CD4-positive, alpha-beta T cell (primary cell): ENCODE measurements around the gene ATG2B. TPM values are rescaled to one million over a fixed set of nuclear protein-coding genes. Genes with fewer than 3 reads are reported as not detected.

Experiments used
- ATAC-seq: fragments of 200-7000 bp; cut with Tn5 transposase; one replicate; pipeline ENCODE4 v1.10.0; 2022; ENCODE audit warnings: mild to moderate bottlenecking; ENCODE audit not compliant: poor library complexity
- CTCF ChIA-PET: fragments of 350-600 bp; sonication (Branson Sonifier 250); formaldehyde crosslinking; loops from one replicate; lab custom pipeline; 2021; ENCODE audit warnings: antibody characterized with exemption, inconsistent platforms; lab: Charles Lee
- POLR2A ChIA-PET: fragments of 350-600 bp; sonication (Branson Sonifier 250); formaldehyde crosslinking; loops from one replicate; lab custom pipeline; 2021; ENCODE audit warnings: antibody characterized with exemption, inconsistent platforms; lab: Charles Lee
- DNase-seq, 14 experiments: peaks; one replicate each; pipeline ENCODE4 v3.0.0-alpha.2; 2013 to 2020; ENCODE audit warnings: mixed read lengths in 2 of 14
- H3K27ac ChIP-seq, 2 donors: one replicate each; pipeline versions ENCODE4 v1.5.1 to v1.7.0; 2013; ENCODE audit warnings: low read length in 2 of 2, low read depth in 1 of 2, mild to moderate bottlenecking in 1 of 2
- H3K27me3 ChIP-seq, 2 experiments: 1 replicate in 1 of 2; 2 replicates in 1 of 2; pipeline versions ENCODE4 v1.6.1 to v1.7.0; 2013; ENCODE audit warnings: low read length in 2 of 2, control low read depth in 1 of 2, mild to moderate bottlenecking in 1 of 2, moderate library complexity in 1 of 2; ENCODE audit not compliant: insufficient read depth in 2 of 2, control insufficient read depth in 1 of 2
- H3K36me3 ChIP-seq: one replicate; pipeline ENCODE4 v1.6.1; 2013; ENCODE audit warnings: low read length, control low read depth; ENCODE audit not compliant: insufficient read depth
- H3K4me1 ChIP-seq: one replicate; pipeline ENCODE4 v1.6.1; 2013; ENCODE audit warnings: low read length, control low read depth; ENCODE audit not compliant: insufficient read depth
- H3K4me3 ChIP-seq: one replicate; pipeline ENCODE4 v1.5.1; 2013; ENCODE audit warnings: mild to moderate bottlenecking, low read length, moderate library complexity
- H3K9me3 ChIP-seq, 2 experiments: 1 replicate in 1 of 2; 2 replicates in 1 of 2; pipeline versions ENCODE4 v1.6.1 to v1.7.0; 2013; ENCODE audit warnings: low read length in 2 of 2, mild to moderate bottlenecking in 2 of 2, control low read depth in 1 of 2, moderate library complexity in 1 of 2; ENCODE audit not compliant: control insufficient read depth in 1 of 2, insufficient read depth in 1 of 2
- H3K27ac Mint-ChIP-seq: one replicate; pipeline ENCODE4 v1.8.0; 2020; ENCODE audit warnings: mixed read lengths
- H3K27me3 Mint-ChIP-seq: one replicate; pipeline ENCODE4 v1.8.0; 2021; ENCODE audit warnings: mixed read lengths
- H3K36me3 Mint-ChIP-seq: one replicate; pipeline ENCODE4 v1.8.0; 2021; ENCODE audit warnings: low read depth, mixed read lengths
- H3K4me1 Mint-ChIP-seq: one replicate; pipeline ENCODE4 v1.8.0; 2021; ENCODE audit warnings: low read depth, mixed read lengths
- H3K4me3 Mint-ChIP-seq: one replicate; pipeline ENCODE4 v1.8.0; 2020; ENCODE audit warnings: mild to moderate bottlenecking, mixed read lengths
- H3K9me3 Mint-ChIP-seq: one replicate; pipeline ENCODE4 v1.8.0; 2020; ENCODE audit warnings: mixed read lengths
- intact Hi-C, 2 experiments: fragments of 100-400 bp; cut with DNase I in 1 of 2; cut with micrococcal nuclease in 1 of 2; formaldehyde crosslinking; loops; one replicate each; pipeline versions ENCODE4 v1.15.1 to v1.9.0; 2023 to 2025; cut with DNase I, micrococcal nuclease
- total RNA-seq, 174 experiments: library from RNA in 2 of 174; stranded (reverse) in 2 of 174; gene quantifications; one replicate each; pipeline ENCODE4 v1.2.3 and lab custom pipeline; 2021 to 2026
- TF ChIP-seq, protein P1 (sequence below): fragments of 200-600 bp; IDR thresholded peaks from one replicate; pipeline ENCODE4 v1.8.0; 2022; ENCODE audit warnings: antibody characterized with exemption, mild to moderate bottlenecking

The ATG2B gene
- total RNA-seq, 2 experiments from 2014 or later: 20.1 to 20.2 TPM

DNA sequence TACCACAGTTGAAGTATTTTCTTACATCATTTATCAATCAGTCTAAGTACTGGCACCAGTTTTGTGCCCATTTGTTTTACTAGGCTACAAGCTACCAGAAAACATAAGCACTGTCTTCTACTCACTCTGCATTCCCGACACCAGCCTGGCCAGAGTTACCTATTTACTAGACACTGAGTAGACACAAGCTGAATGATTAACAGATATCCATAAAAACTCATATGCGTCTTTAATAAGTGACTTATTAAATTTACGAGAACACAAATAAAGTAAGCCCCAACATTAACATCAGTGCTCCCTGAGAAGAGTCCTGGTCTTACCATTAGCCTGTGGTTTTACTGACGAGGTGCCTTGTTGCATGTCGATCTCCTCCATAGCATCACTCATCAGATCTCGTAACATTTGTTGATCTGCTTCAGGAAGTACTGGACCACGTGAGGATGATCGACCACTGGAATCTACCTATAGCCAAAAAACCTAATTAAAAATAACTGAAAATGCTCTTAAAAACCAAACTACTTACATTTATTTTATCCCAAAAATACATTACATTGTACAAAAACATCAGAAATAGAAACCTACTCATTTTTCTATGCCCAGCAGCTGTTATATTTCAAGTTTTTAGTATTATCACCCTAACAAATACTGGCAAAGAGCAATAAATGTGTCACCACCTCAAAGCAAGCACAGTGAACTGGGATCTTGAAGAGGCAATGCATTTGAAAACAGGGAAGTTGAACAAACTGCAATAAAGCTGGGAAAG, 53.8 kb downstream of the ATG2B start:
- TF ChIP-seq, protein P1, sequence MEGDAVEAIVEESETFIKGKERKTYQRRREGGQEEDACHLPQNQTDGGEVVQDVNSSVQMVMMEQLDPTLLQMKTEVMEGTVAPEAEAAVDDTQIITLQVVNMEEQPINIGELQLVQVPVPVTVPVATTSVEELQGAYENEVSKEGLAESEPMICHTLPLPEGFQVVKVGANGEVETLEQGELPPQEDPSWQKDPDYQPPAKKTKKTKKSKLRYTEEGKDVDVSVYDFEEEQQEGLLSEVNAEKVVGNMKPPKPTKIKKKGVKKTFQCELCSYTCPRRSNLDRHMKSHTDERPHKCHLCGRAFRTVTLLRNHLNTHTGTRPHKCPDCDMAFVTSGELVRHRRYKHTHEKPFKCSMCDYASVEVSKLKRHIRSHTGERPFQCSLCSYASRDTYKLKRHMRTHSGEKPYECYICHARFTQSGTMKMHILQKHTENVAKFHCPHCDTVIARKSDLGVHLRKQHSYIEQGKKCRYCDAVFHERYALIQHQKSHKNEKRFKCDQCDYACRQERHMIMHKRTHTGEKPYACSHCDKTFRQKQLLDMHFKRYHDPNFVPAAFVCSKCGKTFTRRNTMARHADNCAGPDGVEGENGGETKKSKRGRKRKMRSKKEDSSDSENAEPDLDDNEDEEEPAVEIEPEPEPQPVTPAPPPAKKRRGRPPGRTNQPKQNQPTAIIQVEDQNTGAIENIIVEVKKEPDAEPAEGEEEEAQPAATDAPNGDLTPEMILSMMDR: no peak
- Histone ChIP-seq H3K4me3 (no peak overlapping the region), H3K9me3 (no peaks in the 10 kb centered on the region), H3K27me3 (no peaks in the 10 kb centered on the region), H3K27ac (no peak overlapping the region), H3K36me3 (peaks cover 75% of the 10 kb centered on the region), H3K4me1 (no peaks in the 10 kb centered on the region)
- ATAC-seq (no peak), DNase-seq (no peak)
- H3K36me3 Mint-ChIP-seq: peaks cover 78% of the 10 kb centered on the region
- no peak overlapping the region for H3K27ac Mint-ChIP-seq
- no peak overlapping the region for H3K4me3 Mint-ChIP-seq
- POLR2A ChIA-PET: no interaction called here
- H3K9me3 Mint-ChIP-seq: no peaks in the 10 kb centered on the region
- intact Hi-C loops: no loop called here
- CTCF ChIA-PET: interaction anchor here (1.2 kb wide), 1 partner anchor 18 kb away, joined by 3 read pairs; no protein-coding TSS in a partner anchor
- H3K27me3 Mint-ChIP-seq: no peaks in the 10 kb centered on the region
- no peaks in the 10 kb centered on the region for H3K4me1 Mint-ChIP-seq

DNA sequence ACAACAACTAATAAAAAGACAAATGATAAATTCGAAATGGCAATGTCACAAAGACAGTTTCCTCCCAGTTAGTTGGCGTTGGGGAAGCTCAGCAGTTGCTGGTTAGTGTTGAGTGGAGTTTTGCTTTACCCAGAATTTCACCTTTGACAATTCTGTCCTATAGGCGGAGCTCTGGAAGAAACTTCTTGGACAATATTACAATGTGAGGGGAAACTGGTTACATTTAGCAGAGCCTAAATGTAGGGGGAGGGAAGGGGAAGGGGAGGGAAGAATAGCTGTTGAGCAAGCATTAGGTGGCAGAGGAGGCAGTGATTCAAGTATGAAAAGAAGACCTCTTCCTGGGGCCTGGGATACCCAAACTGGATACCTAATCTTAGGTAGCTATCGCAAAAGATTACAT, 55.7 kb downstream of the ATG2B start:
- H3K4me3 Mint-ChIP-seq: no peak overlapping the region
- no peaks in the 10 kb centered on the region for H3K27me3 Mint-ChIP-seq
- peaks cover 80% of the 10 kb centered on the region for H3K36me3 Mint-ChIP-seq
- no peak for ATAC-seq
- no peaks in the 10 kb centered on the region for H3K4me1 ChIP-seq
- intact Hi-C loops: no loop called here
- ChIA-PET POLR2A (interaction anchor here (0.7 kb wide), 1 partner anchor 21 kb away, joined by 4 read pairs; no protein-coding TSS in a partner anchor), CTCF (no interaction called here)
- no peak for DNase-seq
- no peaks in the 10 kb centered on the region for H3K4me1 Mint-ChIP-seq
- H3K27ac Mint-ChIP-seq: no peak overlapping the region
- H3K27ac ChIP-seq: no peak overlapping the region
- no peaks in the 10 kb centered on the region for H3K9me3 ChIP-seq
- H3K9me3 Mint-ChIP-seq: no peaks in the 10 kb centered on the region
- H3K4me3 ChIP-seq: no peak overlapping the region
- H3K27me3 ChIP-seq: no peaks in the 10 kb centered on the region
- TF ChIP-seq, protein P1: no peak
- H3K36me3 ChIP-seq: peaks cover 76% of the 10 kb centered on the region

DNA sequence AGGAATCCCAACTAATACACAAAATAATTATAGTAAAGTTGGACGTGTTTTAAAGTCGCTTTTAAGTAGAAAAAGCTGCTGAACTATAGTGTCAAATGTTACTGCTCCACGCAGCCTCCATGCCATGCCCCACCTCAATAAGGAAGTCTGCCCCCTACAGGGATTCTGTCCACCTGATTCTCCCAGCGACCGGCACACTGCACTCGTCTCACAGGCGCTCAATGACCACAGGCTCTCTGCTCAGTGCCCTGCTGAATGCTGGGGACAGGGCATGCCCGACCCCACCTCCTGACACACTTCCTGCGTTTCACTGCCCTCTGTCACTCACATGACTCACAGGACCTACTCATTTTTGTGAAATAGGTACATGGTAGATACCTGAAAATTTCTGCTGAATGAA, 58.2 kb downstream of the ATG2B start:
- H3K27me3 Mint-ChIP-seq: no peaks in the 10 kb centered on the region
- H3K4me1 Mint-ChIP-seq: no peaks in the 10 kb centered on the region
- H3K4me3 Mint-ChIP-seq: no peak overlapping the region
- ATAC-seq: no peak
- H3K9me3 Mint-ChIP-seq: no peaks in the 10 kb centered on the region
- intact Hi-C loops: no loop called here
- Histone ChIP-seq H3K9me3 (no peaks in the 10 kb centered on the region), H3K36me3 (peaks cover 76% of the 10 kb centered on the region), H3K4me1 (no peaks in the 10 kb centered on the region), H3K4me3 (no peak overlapping the region), H3K27ac (no peak overlapping the region), H3K27me3 (no peaks in the 10 kb centered on the region)
- CTCF ChIA-PET: no interaction called here
- peaks cover 85% of the 10 kb centered on the region for H3K36me3 Mint-ChIP-seq
- TF ChIP-seq, protein P1: no peak
- no peak overlapping the region for H3K27ac Mint-ChIP-seq
- peak in 1 of 14 experiments; percentile 7 for DNase-seq
- POLR2A ChIA-PET: no interaction called here
